Measurements from ENCODE around the gene CD19.

Gene CD19

GRCh38 chr16:28891964-28892890 is 39.5 kb upstream of the CD19 start:
- H3K4me3 ChIP-seq (ENCODE audit: control insufficient read depth, low read depth, low read length) = no peak overlapping the region
- no peak for DNase-seq (ENCODE audit: low read depth)
- TF ChIP-seq CTCF (IDR thresholded peaks at IDR 0.05; ENCODE audit: control insufficient read depth, insufficient read depth, low read depth, low read length, missing control alignments) = no peak

- no peak overlapping the region for H3K4me3 ChIP-seq (ENCODE audit: control insufficient read depth, low read depth, low read length)
- TF ChIP-seq CTCF (IDR thresholded peaks at IDR 0.05; ENCODE audit: control insufficient read depth, insufficient read depth, low read depth, low read length, missing control alignments) = no peak
- DNase-seq (ENCODE audit: low read depth) = no peak
Measured at GRCh38 chr16:28893291-28893690, 38.5 kb upstream of the CD19 start.

- TF ChIP-seq CTCF (IDR thresholded peaks at IDR 0.05; ENCODE audit: control insufficient read depth, insufficient read depth, low read depth, low read length, missing control alignments) = no peak
- no peak overlapping the region for H3K4me3 ChIP-seq (ENCODE audit: control insufficient read depth, low read depth, low read length)
- DNase-seq (ENCODE audit: low read depth) = no peak
Measured at GRCh38 chr16:28895609-28896008, 36.2 kb upstream of the CD19 start.

GRCh38 chr16:28897826-28898225 is 33.9 kb upstream of the CD19 start:
- no peak for TF ChIP-seq CTCF (IDR thresholded peaks at IDR 0.05; ENCODE audit: control insufficient read depth, insufficient read depth, low read depth, low read length, missing control alignments)
- no peak overlapping the region for H3K4me3 ChIP-seq (ENCODE audit: control insufficient read depth, low read depth, low read length)
- DNase-seq (ENCODE audit: low read depth) = no peak

- no peak for TF ChIP-seq CTCF (IDR thresholded peaks at IDR 0.05; ENCODE audit: control insufficient read depth, insufficient read depth, low read depth, low read length, missing control alignments)
- no peak overlapping the region for H3K4me3 ChIP-seq (ENCODE audit: control insufficient read depth, low read depth, low read length)
- no peak for DNase-seq (ENCODE audit: low read depth)
Measured at GRCh38 chr16:28898266-28898665, 33.5 kb upstream of the CD19 start.

- H3K4me3 ChIP-seq (ENCODE audit: control insufficient read depth, low read depth, low read length) = no peak overlapping the region
- no peak for DNase-seq (ENCODE audit: low read depth)
- no peak for TF ChIP-seq CTCF (IDR thresholded peaks at IDR 0.05; ENCODE audit: control insufficient read depth, insufficient read depth, low read depth, low read length, missing control alignments)
Measured at GRCh38 chr16:28898942-28899341, 32.8 kb upstream of the CD19 start.

Measured in AG09309 (cell line).